ENCODE data around the gene PODXL2.
"Not testable (repeated sequence)": the region's sequence is repeated elsewhere in the genome, so short reads cannot be mapped to it uniquely, and the experiment has no call there.

The PODXL2 gene

GRCh38 chr3:127629467-127630403 is 750 bp downstream of the PODXL2 start:
- no peak for DNase-seq

GRCh38 chr3:127630811-127631714 is 2.1 kb downstream of the PODXL2 start:
- DNase-seq: no peak

- no peak for DNase-seq
Observed at GRCh38 chr3:127632035-127632820, 3.2 kb downstream of the PODXL2 start.

GRCh38 chr3:127634653-127635052 is 5.7 kb downstream of the PODXL2 start:
- DNase-seq: no peak

- DNase-seq: peak; percentile 42
Observed at GRCh38 chr3:127637546-127637945, 8.6 kb downstream of the PODXL2 start.

GRCh38 chr3:127637971-127638370 is 9.0 kb downstream of the PODXL2 start:
- DNase-seq: no peak

DNA sequence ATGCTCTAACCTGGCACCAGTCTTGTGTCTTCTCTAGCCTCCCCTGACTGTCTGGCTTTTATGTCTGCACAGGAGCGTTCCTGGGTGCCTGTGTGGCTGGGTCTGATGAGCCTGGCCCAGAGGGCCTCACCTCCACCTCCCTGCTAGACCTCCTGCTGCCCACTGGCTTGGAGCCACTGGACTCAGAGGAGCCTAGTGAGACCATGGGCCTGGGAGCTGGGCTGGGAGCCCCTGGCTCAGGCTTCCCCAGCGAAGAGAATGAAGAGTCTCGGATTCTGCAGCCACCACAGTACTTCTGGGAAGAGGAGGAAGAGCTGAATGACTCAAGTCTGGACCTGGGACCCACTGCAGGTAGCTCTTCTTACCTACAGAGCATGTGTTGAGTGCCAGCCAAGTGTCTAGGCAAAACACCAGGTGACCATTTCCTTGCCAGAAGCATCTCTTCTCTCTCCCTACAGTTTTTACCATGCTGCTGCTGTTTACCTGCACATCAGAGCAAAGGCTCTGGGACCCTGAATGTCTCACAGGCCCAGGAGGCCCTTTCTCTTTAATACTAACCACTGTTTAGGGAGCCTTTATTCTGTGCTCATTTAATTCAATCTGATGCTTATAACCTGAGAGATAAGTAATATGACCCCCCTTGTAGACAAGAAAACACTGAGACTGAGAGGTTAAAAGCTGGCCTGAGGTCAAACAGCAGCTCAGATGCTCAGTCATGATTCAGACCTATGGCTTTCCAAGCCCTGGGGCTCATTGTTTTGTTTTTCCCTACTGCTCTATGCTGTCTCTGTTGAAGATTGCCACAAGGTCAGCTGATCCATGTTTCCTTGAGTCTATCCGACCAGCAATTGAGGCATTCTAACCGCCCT is 10.4 kb downstream of the PODXL2 start:
- no peak for DNase-seq

DNA sequence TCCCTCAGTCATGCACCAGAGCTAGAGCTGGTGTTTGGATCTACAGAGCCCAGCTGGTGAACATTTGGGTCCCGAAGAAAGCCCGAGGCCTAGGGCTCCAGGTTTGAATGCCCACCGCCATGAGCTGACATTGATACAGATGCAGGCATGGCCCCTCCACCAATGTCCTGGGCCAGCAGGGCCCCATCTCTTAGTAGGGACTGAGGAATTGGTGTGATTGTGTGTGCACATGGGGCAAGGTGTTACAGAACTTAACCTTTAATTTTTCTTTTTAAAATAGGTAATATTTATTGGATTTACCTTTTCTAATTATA is 11.0 kb downstream of the PODXL2 start:
- no peak for DNase-seq

DNA sequence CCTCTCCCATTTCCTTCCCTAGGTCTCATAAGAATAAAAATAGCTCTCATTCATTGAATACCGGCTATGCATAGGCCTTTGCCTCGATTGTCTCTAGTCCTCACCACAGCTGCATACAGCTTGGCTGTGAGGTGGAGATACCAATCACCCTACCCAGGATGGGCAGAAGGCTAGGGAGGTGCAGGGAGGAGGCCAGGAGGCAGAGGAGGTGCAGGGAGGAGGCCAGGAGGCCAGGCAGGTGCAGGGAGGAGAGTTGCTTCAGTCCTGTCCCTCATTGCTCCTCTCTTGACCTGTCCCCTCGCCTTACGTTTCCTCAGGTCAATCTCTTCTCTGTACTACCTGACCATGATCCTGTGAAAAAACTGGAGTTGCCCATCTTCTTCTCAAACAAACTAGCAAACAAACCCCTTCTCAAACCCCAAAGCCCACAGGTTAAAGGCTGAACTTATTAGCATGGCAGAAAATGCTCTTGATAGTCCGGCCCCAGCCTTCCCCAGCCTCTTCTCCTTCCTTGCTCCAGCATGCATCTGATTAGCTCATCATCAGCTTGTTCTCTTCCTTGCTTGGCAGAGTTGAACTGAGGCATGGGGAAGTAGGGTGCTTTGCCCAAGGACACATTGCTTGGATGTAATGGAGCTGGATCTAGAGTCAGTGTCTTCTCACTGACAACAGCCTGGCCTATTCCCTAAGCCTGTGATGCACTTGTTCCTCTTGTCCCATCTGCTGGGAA is 15.8 kb downstream of the PODXL2 start:
- no peak for DNase-seq

- no peak for DNase-seq
Observed at GRCh38 chr3:127645371-127646015, 16.5 kb downstream of the PODXL2 start.

DNA sequence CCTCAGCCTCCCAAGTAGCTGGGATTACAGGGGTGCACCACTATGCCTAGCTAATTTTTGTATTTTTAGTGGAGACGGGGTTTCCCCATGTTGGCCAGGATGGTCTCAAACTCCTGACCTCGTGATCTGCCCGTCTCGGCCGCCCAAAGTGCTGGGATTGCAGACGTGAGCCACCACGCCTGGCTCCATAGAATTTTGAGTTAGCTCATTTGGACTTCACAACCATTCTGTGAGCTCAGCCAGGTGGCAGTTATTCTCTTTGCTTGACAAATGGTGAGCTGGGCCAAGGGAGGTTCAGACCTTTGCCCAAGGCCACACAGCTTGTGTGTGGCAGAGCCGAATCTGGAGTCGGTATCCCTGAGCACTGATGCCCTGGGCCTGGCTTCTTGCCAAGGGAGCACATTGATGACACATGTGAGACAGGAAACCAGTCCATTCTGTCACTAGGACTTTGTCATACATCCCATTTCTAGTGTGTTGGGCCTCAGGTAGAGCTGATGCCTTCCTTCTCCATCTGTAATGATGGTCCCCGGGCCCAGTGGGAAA is 17.6 kb downstream of the PODXL2 start:
- DNase-seq: no peak

DNA sequence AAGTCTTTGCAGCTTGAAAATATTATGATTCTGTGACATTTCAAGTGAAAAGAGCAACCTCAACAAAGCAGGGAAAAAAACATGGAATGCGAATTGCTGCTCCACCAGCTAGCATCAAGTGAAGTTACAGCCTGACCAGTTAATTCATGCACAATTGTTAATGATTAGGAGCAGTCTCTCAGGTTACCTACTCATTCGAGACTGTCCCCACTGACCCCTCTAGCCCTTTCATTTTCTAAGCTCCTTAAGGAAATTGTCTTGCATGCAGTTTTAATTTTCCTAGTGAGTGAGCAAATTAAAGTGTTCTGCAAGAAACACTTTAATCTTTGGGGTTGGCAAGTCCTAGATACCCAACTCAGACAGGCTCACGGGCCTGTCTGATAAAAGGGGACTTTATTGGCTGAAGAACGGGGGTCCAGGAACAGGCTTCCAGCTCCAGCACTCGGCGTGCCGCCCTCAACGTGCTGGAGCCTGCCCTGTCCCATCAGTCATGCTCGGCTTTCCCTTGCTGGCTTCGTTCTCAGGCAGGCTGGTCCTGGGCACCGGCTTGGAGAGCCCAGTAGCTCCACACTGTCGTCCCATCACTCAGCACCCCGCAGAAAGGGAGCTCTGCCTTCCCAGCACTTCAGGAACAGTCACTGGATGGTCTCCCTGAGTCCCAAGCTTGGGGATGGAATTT is 18.3 kb downstream of the PODXL2 start:
- no peak for DNase-seq

DNA sequence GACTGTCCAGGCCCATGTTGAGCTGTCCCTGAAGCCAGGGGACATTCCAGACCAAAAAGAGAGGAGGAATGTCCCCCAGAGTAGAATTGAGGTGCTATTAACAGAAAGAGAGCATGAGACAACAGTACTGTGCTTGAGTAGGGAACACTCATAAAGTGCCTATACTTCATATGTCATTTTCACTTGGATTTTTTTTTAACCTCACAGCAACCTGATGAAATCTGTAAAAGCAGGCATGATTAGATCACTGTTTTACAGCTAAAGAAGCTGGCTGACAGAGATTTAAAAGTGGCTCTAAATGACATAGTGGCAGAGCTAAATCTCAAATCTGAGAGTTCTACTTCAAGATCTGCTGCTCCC is 18.8 kb downstream of the PODXL2 start:
- no peak for DNase-seq

DNA sequence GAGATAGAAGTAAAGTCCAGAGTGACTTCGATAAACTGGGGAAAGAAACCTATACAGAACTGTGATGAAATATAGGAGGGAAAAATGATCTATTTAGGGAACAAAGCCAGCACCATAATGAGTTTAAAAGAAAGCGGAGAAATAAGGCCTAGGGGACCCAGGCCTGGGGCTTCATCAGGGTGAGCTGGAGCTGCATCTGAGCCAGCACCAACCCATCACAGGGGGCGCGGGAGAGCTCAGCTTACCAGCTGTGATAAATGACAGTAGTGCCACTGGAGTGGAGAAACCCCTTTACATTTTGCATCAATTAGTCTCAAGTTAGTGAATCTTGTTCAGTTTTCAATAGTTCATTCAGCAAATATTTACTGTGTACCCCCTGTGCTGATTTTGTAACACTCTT is 21.3 kb downstream of the PODXL2 start:
- DNase-seq: no peak

DNA sequence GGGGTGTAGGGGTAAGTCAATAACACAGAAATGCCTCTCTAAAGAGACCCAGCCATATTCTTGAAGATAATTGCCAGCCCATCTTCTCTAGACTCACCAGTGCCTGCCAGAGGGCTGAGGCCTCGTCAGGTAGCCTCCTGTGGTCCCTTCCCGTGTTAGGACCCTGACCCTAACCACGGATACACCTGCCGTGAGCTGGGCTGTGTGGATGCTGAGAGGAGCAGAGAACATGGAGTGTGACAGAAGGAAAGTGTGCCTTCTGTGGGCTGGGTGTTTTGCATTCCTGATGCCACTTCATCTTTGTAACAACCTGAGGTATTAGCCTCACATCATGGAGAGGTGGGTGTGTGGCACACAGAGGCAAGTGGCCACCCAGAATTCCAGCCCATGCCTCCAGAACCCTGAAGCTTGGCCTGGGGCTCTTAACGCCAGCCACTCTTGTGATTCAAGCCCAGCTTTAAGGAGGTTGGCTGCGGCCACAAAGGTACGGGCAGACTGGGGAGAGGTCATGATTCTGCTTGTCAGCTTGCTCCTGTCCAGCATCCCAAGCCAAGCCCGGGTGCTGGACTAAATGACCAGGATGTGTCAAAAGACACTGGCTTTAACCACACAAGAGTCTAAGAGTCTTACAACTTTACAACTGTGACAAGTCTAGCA is 22.7 kb downstream of the PODXL2 start:
- no peak for DNase-seq

- peak; percentile 67 for DNase-seq
Observed at GRCh38 chr3:127652246-127652995, 23.4 kb downstream of the PODXL2 start.

GRCh38 chr3:127654374-127654773 is 25.4 kb downstream of the PODXL2 start:
- DNase-seq: no peak

- not testable (repeated sequence) for DNase-seq
Observed at GRCh38 chr3:127654993-127655392, 26.0 kb downstream of the PODXL2 start.

All from fibroblast of skin of scalp (primary cell).